Left renal cortex interstitium (tissue), 4 donors: ENCODE measurements around the gene PP2D1. TPM values are rescaled to one million over a fixed set of nuclear protein-coding genes. Genes with fewer than 3 reads are reported as not detected.
"Not testable (repeated sequence)": the region's sequence is repeated elsewhere in the genome, so short reads cannot be mapped to it uniquely, and the experiment has no call there.

Source experiments
- DNase-seq, 4 donors: peaks; one replicate each; pipeline ENCODE4 v3.0.0-alpha.2; 2013; ENCODE audit warnings: low read depth in 4 of 4, low spot score in 2 of 4, missing footprints in 1 of 4
- polyA plus RNA-seq, 4 donors: library from polyadenylated mRNA; unstranded; fragments of 120-200 nt; gene quantifications; one replicate each; pipeline ENCODE4 v1.2.1, GENCODE V29; 2013; ENCODE audit not compliant: insufficient read length in 4 of 4

Gene PP2D1, protein sequence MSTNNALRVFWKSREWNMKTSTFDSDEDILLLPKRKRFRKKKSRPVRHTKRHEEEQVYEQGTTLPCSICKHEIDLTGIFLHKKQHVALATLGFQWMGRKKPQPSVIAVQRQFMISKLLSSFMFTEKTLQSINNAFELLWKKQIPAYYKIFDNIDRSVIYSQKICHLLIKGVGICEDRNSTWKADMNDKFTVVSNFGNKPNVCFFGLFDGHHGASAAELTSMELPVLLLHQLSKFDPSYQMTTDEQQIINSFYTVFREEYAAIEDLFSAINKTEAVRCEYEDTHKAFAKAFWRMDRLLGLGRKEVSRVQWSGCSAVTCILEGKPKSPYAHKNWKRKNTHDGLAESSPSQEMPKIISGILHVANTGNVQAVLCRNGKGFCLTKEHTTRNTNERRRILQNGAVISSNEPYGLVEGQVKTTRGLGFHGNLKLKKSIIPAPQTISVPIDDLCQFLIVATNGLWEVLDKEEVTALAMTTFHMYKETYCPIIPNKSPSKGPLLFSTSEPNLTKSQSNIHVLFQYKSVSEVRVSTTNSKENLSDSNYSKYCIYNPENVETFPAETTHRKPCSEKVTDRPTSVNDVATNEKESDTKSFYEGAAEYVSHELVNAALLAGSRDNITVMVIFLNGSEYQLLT
- polyA plus RNA-seq, result 1 to 10 TPM in 1 of 4 donors, under 1 TPM in 3; 0.18 to 1.1 (median 0.51) TPM

DNA sequence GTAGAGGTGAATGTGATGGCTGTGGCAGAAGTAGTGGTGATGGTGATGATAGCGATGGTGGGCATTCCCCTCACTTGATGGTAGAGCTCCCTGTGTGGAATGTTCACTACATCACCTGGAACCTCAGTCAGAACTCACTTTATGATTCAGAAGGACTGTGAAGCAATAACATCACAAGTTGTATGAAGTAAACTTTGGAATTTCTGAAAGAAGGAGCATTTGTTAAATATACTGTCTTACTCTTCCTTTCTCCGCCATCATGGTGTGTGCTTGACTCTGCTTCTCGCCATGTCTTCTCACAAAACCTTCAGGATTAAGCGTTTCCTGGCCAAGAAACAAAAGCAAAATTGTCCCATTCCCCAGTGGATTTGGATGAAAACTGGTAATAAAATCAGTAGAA, at the start of gene PP2D1:
TSS of gene PP2D1 (minus strand) at position 101 of the 400 bp plus-strand sequence. CDS start 192 bp downstream, outside the sequence.
- DNase-seq, result no peak

DNA sequence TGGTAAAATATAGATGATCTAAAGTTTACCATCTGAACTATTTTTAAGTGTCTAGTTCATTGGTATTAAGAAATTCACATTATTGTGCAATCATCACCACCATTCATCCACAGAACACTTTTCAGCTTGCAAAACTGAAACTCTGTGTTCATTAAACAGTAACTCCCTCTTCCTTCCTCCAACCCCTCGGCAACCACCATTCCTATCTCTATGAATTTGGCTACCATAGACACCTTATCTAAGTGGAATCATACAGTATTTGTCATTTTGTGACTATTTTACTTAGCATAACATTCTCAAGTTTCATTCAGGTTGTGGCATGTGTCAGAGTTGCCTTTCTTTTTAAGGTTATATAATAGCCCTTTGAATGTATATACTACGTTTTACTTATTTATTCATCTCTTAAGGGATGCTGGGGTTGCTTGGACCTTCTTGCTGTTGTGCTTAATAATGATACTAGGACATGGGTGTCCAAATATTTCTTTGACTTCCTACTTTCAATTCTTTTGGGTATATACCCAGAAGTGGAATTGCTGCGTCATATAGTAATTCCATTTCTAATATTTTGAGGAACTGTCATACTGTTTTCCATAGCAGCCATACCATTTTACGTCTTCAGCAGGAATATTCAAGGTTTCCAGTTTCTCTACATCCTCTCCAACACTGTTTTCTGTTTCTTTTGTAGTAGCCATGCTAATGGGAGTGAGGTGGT, 49.1 kb upstream of the PP2D1 start:
- DNase-seq, result no peak

GRCh38 chr3:20059929-20060328, 47.9 kb upstream of the PP2D1 start:
- DNase-seq, result no peak

GRCh38 chr3:20057612-20058180, 45.6 kb upstream of the PP2D1 start:
- no peak for DNase-seq

- no peak for DNase-seq
Measured at GRCh38 chr3:20056725-20057611, 44.9 kb upstream of the PP2D1 start.

GRCh38 chr3:20055842-20056241, 43.8 kb upstream of the PP2D1 start:
- no peak for DNase-seq

- DNase-seq, result no peak
Measured at GRCh38 chr3:20055020-20055775, 43.1 kb upstream of the PP2D1 start.

DNA sequence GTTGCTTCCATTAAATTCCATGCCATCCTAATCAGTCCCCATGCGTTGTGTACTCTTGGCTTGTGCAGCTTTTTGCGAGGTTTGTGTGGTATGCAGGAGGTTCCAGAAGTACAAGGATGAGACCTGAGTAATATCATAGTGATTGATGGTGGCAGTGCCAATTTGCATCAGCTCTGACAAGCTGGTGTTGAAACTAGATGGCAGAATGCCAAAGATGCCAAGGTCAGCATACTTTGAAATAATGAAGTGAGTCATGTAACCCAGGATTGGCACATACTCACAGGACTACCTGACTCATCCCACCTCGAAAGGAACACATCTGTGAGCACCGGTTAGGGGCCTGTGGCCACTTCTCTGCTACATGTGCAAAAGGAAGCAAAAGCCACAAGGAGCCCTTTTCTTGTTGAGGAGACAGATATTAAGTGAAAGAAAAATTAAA, 42.5 kb upstream of the PP2D1 start:
- no peak for DNase-seq

GRCh38 chr3:20052851-20053250, 40.8 kb upstream of the PP2D1 start:
- DNase-seq, result no peak

DNA sequence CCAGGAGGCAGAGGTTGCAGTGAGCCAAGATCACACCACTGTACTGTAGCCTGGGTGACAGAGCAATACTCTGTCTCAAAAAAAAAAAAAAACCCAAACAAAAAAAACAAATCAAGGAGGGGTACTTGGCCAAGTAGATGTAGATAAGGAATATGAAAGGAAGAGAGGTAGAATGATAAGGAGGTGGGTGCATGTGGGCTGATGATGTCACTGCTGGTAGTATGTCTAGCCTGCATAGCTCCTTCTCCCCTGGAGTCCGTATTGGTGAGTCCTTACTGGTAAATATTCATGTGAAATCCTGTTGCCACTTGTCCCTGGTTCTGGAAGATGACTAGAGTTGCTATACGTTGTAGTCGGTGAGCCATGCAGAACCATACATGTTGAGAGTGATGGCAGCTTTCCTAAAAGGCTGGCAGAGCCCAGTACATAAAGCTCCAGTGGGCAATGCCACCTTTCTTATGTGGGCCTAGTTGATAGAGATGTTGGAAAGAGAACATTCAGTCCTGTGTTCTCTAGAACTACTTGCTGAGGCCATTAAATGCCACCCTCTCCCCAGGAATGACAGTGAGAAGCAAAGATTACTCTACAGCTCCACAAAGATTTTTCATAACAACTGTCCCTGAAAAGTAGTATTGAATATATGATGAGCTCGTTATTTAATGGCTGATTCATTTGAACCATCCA, 39.2 kb upstream of the PP2D1 start:
- DNase-seq, result no peak

- no peak for DNase-seq
Measured at GRCh38 chr3:20047976-20048883, 36.2 kb upstream of the PP2D1 start.

DNA sequence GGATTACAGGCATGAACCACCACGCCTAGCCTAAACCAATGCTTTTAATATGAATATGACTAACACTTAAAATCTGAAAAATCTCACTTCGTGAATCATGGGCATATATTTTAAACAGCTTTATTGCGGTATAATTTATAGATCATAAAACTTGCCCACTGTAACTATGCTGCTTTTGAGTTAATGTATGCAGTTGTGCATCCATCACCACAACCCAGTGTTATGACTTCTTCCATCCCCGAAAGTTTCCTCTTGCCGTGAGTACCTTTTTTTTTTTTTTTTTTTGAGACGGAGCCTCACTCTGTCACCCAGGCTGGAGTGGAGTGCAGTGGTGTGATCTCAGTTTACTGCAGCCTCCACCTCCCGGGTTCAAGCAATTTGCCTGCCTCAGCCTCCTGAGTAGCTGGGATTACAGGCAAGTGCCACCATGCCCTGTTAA, 35.3 kb upstream of the PP2D1 start:
- no peak for DNase-seq

- no peak for DNase-seq
Measured at GRCh38 chr3:20046556-20046955, 34.5 kb upstream of the PP2D1 start.

DNA sequence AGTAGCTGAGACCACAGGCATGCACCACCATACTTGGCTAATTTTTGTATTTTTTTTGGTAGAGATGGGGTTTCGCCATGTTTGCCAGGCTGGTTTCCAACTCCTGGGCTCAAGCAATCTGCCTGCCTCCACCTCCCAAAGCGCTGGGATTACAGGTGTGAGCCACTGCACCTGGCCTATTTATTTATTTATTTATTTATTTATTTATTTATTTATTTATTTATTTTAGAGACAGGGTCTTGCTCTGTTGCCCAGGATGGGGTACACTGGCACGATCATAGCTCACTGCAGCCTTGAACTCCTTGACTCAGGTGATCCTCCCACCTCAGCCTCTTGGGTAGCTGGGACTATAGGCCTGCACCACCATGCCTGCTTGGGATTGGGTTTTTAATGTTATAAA, 33.1 kb upstream of the PP2D1 start:
- not testable (repeated sequence) for DNase-seq

DNA sequence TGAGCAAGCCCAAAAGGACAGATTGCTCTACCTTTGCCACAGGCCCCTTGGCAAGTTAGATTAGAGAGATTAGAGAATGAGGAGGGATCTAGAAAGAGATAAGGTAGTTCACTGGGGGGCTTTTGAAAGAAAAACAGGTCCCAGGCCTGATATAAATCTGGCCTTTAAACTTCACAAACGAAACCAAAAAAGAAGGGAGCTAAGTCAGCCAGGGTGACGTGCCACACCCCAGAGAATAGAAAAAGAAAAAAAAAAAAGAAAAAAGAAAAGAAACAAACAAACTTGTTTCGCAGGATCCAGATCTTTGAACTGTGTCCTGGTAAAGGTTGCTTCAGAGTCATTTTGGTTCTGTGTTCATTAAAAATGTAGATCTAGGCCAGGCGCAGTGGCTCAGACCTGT, 31.8 kb upstream of the PP2D1 start:
- no peak for DNase-seq

DNA sequence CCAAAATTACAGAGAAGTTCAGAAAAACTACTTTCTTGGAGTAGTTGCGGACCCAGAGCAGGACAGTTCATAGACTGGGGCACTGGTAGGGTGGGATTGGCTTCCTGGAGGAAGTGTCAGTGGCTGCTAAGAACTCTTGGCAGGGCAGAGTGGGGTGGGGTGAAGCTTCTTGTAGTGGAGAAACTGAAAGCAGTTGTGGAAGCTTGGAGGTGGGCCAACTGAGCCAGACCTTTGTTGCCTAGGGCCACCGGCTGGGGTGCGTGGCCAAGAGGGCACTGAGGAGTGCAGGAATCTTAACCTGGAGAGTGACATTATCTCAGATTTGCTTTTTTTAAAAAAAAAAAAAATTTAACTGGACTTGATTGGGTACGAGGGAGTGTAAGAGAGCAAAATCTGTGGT, 31.3 kb upstream of the PP2D1 start:
- DNase-seq, result no peak

- DNase-seq, result no peak
Measured at GRCh38 chr3:20042331-20042730, 30.3 kb upstream of the PP2D1 start.
